Suprapubic skin (tissue), 3 donors: ENCODE measurements around the gene SLA2.

ENCODE experiments used
- CTCF ChIP-seq, 2 donors: fragments of 200-600 bp in 1 of 2; fragments of 450-650 bp in 1 of 2; sonication (generic) in 1 of 2; IDR thresholded peaks; one replicate each; pipeline ENCODE4 v1.5.1; 2016 to 2019; ENCODE audit warnings: antibody characterized with exemption in 2 of 2, mild to moderate bottlenecking in 1 of 2, moderate library complexity in 1 of 2
- EP300 ChIP-seq: sonication (generic); formaldehyde crosslinking; IDR thresholded peaks from one replicate; pipeline ENCODE4 v1.6.1; 2017; ENCODE audit warnings: antibody characterized with exemption
- POLR2A ChIP-seq, 2 donors: fragments of 450-650 bp; IDR thresholded peaks; one replicate each; pipeline ENCODE4 v1.6.1; 2017; ENCODE audit warnings: antibody characterized with exemption in 2 of 2, mild to moderate bottlenecking in 2 of 2, moderate library complexity in 2 of 2

- TF ChIP-seq POLR2A (IDR thresholded peaks at IDR 0.05): no peak
- TF ChIP-seq CTCF (IDR thresholded peaks at IDR 0.05): no peak
- TF ChIP-seq EP300: no peak
These were observed 41.0 kb downstream of the SLA2 start for GRCh38 chr20:36604952-36605398.
